PC-3 (cell line): Measurements from ENCODE around the gene PRPF40B.

Experiments
- EZH2 ChIP-seq: fragments of 300-600 bp; sonication (generic); IDR thresholded peaks from one replicate; pipeline ENCODE4 v1.6.1; 2017; ENCODE audit warnings: antibody characterized with exemption, mild to moderate bottlenecking, low read length; ENCODE audit not compliant: unreplicated experiment
- TF ChIP-seq, protein P1 (sequence below): fragments of 300-600 bp; sonication (generic); conservative IDR thresholded peaks from 2 replicates; pipeline ENCODE4 v1.5.1; 2017; ENCODE audit warnings: antibody characterized with exemption, low read depth, mild to moderate bottlenecking, low read length

DNA sequence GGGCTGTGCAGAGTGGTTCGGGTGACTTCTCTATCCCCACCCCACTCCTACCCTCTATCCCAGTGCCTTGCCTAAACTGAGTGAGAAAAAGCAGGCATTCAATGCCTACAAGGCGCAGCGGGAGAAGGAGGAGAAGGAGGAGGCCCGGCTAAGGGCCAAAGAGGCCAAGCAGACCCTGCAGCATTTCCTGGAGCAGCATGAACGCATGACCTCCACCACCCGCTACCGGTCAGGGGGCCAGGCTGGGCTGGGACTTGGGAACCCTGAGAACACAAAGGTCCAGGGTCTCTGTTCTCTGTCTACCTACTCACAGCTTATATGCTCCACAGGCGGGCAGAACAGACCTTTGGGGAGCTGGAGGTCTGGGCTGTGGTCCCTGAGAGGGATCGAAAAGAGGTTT is 11.7 kb downstream of the PRPF40B start:
- TF ChIP-seq, protein P1, sequence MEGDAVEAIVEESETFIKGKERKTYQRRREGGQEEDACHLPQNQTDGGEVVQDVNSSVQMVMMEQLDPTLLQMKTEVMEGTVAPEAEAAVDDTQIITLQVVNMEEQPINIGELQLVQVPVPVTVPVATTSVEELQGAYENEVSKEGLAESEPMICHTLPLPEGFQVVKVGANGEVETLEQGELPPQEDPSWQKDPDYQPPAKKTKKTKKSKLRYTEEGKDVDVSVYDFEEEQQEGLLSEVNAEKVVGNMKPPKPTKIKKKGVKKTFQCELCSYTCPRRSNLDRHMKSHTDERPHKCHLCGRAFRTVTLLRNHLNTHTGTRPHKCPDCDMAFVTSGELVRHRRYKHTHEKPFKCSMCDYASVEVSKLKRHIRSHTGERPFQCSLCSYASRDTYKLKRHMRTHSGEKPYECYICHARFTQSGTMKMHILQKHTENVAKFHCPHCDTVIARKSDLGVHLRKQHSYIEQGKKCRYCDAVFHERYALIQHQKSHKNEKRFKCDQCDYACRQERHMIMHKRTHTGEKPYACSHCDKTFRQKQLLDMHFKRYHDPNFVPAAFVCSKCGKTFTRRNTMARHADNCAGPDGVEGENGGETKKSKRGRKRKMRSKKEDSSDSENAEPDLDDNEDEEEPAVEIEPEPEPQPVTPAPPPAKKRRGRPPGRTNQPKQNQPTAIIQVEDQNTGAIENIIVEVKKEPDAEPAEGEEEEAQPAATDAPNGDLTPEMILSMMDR = no peak
- no peak for TF ChIP-seq EZH2
